H1 (cell line): ENCODE results near the gene IMP3. TPM values are rescaled to one million over a fixed set of nuclear protein-coding genes. Genes with fewer than 3 reads are reported as not detected.

Source experiments
- SUZ12 ChIP-seq: fragments of 200-600 bp; sonication (generic); IDR thresholded peaks from 2 replicates; pipeline ENCODE4 v1.6.1; 2012; ENCODE audit warnings: mild to moderate bottlenecking, inconsistent platforms, low read length, moderate library complexity, mixed read lengths
- polyA plus RNA-seq, 7 experiments: library from polyadenylated mRNA; depleted of rRNA in 3 of 7; stranded (reverse) in 5 of 7; unstranded in 2 of 7; fragments of >200 nt in 5 of 7; fragments of 200-250 nt in 2 of 7; gene quantifications; 1 replicate in 5 of 7; 2 replicates in 1 of 7; 4 replicates in 1 of 7; pipeline versions ENCODE4 v1.2.1 to v1.2.3, GENCODE V29; 2011 to 2013; ENCODE audit warnings: missing spikeins in 2 of 7, mixed read lengths in 2 of 7
- total RNA-seq: library from RNA; stranded (reverse); fragmentation: NEBNext Ultra II Directional; extraction: Animal tissue kit (Norgen Biotek cat#: 25700); gene quantifications from 2 replicates; pipeline ENCODE4 v1.2.1, GENCODE V29; 2021

IMP3 gene
- total and polyA plus RNA-seq, 2 of the 8 experiments (the other 6 are each of a cell fraction or from before 2014, with no cell fraction given) = 114 to 273 TPM

DNA sequence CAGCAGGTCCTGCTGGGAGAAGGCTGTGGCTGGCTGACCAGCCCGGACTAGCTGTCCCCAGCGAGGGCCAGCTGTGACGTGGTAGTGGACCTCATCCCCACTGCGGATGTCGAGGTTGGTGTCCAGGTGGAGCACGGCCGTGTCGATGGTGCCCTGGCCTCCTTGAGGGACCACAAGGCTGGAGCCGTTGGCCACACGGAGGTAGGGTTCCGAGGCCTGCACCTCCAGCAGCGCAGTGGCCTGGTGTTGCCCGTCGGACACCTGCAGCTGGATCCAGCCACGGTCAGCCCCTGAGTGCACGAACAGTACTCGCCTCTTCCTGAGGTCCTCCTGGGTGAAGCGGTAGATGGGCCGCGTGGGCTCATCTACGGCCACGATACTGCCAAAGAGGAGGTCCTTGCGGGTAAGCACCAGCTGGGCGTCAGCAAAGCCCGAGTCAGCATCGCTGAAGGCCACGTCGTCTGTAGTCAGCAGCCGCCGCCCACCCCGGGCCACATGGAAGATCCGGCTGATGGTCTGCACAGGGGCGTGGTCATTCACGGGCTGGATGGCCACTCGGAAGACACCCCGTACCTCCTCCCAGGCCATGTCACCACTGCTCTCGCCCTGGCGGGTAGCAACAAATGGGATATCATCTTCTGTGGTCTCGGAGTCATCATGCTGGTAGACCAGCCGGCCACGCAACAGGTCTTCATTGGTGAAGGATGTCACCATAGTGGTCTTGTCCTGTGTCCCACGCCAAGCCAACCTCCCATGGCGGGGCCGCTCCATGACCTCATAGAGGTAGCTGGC is 47.7 kb upstream of the IMP3 start (continued):
- no peak for TF ChIP-seq SUZ12
